Trophoblast cell (in vitro differentiated cells and primary cell): ENCODE data around the gene FAM25C.
"Not testable (repeated sequence)": the region's sequence is repeated elsewhere in the genome, so short reads cannot be mapped to it uniquely, and the experiment has no call there.

Experiments
- DNase-seq, 2 donors: peaks; one replicate each; pipeline ENCODE4 v3.0.0-alpha.2; 2016
- H2AFZ ChIP-seq: 2 replicates; pipeline ENCODE4 v1.6.1; 2013; ENCODE audit warnings: low read length, moderate library complexity, mild to moderate bottlenecking; ENCODE audit not compliant: insufficient read depth, poor library complexity
- H2AK5ac ChIP-seq: 2 replicates; pipeline ENCODE4 v1.6.1; 2013; ENCODE audit warnings: mild to moderate bottlenecking, low read length
- H2BK120ac ChIP-seq: 2 replicates; pipeline ENCODE4 v1.6.1; 2013; ENCODE audit warnings: low read length, mild to moderate bottlenecking, moderate library complexity; ENCODE audit not compliant: insufficient read depth, poor library complexity
- H2BK12ac ChIP-seq: 2 replicates; pipeline ENCODE4 v1.6.1; 2013; ENCODE audit warnings: mild to moderate bottlenecking, low read length, moderate library complexity
- H2BK5ac ChIP-seq: 2 replicates; pipeline ENCODE4 v1.6.1; 2013; ENCODE audit warnings: low read length, low read depth, moderate library complexity, mild to moderate bottlenecking; ENCODE audit not compliant: poor library complexity
- H3K14ac ChIP-seq: 2 replicates; pipeline ENCODE4 v1.6.1; 2013; ENCODE audit warnings: mild to moderate bottlenecking, low read length
- H3K18ac ChIP-seq: 2 replicates; pipeline ENCODE4 v1.6.1; 2013; ENCODE audit warnings: mild to moderate bottlenecking, low read length
- H3K23ac ChIP-seq: 2 replicates; pipeline ENCODE4 v1.6.1; 2013; ENCODE audit warnings: low read length
- H3K27ac ChIP-seq: 2 replicates; pipeline ENCODE4 v1.5.1; 2013; ENCODE audit warnings: low read depth, mild to moderate bottlenecking, inconsistent platforms, low read length, moderate library complexity
- H3K27me3 ChIP-seq: 2 replicates; pipeline ENCODE4 v1.6.1; 2013; ENCODE audit warnings: inconsistent platforms, mild to moderate bottlenecking, low read length, moderate library complexity; ENCODE audit not compliant: insufficient read depth
- H3K36me3 ChIP-seq, 2 experiments: 1 replicate in 1 of 2; 2 replicates in 1 of 2; pipeline ENCODE4 v1.6.1; 2013; ENCODE audit warnings: low read length in 2 of 2, mild to moderate bottlenecking in 2 of 2, moderate library complexity in 1 of 2; ENCODE audit not compliant: insufficient read depth in 2 of 2, control insufficient read depth in 1 of 2
- H3K4ac ChIP-seq: 2 replicates; pipeline ENCODE4 v1.6.1; 2013; ENCODE audit warnings: low read depth, mild to moderate bottlenecking, low read length, moderate library complexity
- H3K4me1 ChIP-seq, 2 experiments: 1 replicate in 1 of 2; 2 replicates in 1 of 2; pipeline ENCODE4 v1.6.1; 2013; ENCODE audit warnings: low read length in 2 of 2, mild to moderate bottlenecking in 2 of 2, moderate library complexity in 1 of 2; ENCODE audit not compliant: insufficient read depth in 2 of 2, control insufficient read depth in 1 of 2
- H3K4me2 ChIP-seq: 2 replicates; pipeline ENCODE4 v1.6.1; 2013; ENCODE audit warnings: inconsistent platforms, mild to moderate bottlenecking, low read length, moderate library complexity
- H3K4me3 ChIP-seq: 2 replicates; pipeline ENCODE4 v1.5.1; 2013; ENCODE audit warnings: mild to moderate bottlenecking, low read depth, low read length, inconsistent platforms
- H3K79me1 ChIP-seq: one replicate; pipeline ENCODE4 v1.6.1; 2013; ENCODE audit warnings: low read length
- H3K79me2 ChIP-seq: 2 replicates; pipeline ENCODE4 v1.6.1; 2013; ENCODE audit warnings: low read length, mild to moderate bottlenecking; ENCODE audit not compliant: control insufficient read depth, insufficient read depth, poor library complexity
- H3K9ac ChIP-seq: 2 replicates; pipeline ENCODE4 v1.6.1; 2013; ENCODE audit warnings: mild to moderate bottlenecking, low read length
- H3K9me3 ChIP-seq: 2 replicates; pipeline ENCODE4 v1.6.1; 2013; ENCODE audit warnings: low read depth, mild to moderate bottlenecking, control low read depth, inconsistent platforms, low read length; ENCODE audit not compliant: insufficient read depth
- H4K12ac ChIP-seq: 2 replicates; pipeline ENCODE4 v1.6.1; 2013; ENCODE audit warnings: low read depth, mild to moderate bottlenecking, low read length, moderate library complexity
- H4K8ac ChIP-seq: 2 replicates; pipeline ENCODE4 v1.6.1; 2013; ENCODE audit warnings: low read depth, mild to moderate bottlenecking, low read length, moderate library complexity
- H4K91ac ChIP-seq: one replicate; pipeline ENCODE4 v1.6.1; 2013; ENCODE audit warnings: low read depth, mild to moderate bottlenecking, low read length, moderate library complexity
- WGBS: extraction: QIAGEN DNeasy Blood & Tissue Kit; methylation state at CpG from one replicate; pipeline ENCODE4 v1.1.7; 2013; ENCODE audit warnings: missing lambda C conversion rate; ENCODE audit not compliant: insufficient read length, insufficient coverage; ENCODE audit errors: extremely low coverage; 5-methylcytosine and 5-hydroxymethylcytosine counted together

The FAM25C gene

DNA sequence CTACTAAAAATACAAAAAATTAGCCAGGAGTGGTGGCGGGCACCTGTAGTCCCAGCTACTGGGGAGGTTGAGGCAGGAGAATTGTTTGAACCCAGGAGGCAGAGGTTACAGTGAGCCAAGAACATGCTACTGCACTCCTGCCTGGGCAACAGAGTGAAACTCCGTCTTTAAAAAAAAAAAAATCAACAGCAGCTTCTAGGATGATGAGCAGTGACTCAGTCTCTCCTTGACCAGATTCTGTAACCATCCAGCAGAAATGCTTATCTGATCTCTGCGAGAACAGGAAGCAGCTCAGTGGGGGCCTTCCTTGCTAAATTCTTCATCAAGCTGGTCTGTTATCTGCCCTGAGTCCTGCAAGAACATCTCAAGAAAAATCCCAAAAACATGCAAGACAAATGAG, 5.5 kb downstream of the FAM25C start:
- H2BK5ac ChIP-seq, H3K4me3 ChIP-seq, H2AFZ ChIP-seq, H3K18ac ChIP-seq, H3K4me2 ChIP-seq, H3K27me3 ChIP-seq, H3K4me1 ChIP-seq, H3K4ac ChIP-seq, H3K14ac ChIP-seq, H2AK5ac ChIP-seq, H2BK12ac ChIP-seq, H4K12ac ChIP-seq, H3K79me2 ChIP-seq, H3K9ac ChIP-seq, H3K23ac ChIP-seq, H3K27ac ChIP-seq, H3K9me3 ChIP-seq, H3K79me1 ChIP-seq, H3K36me3 ChIP-seq, H4K8ac ChIP-seq, H2BK120ac ChIP-seq: not testable (repeated sequence)
- WGBS = no CpG with 5 or more reads among the region's 3 CpGs
- DNase-seq = peak; percentile 4 to 58
- H4K91ac ChIP-seq = peak overlapping the region; percentile 14

DNA sequence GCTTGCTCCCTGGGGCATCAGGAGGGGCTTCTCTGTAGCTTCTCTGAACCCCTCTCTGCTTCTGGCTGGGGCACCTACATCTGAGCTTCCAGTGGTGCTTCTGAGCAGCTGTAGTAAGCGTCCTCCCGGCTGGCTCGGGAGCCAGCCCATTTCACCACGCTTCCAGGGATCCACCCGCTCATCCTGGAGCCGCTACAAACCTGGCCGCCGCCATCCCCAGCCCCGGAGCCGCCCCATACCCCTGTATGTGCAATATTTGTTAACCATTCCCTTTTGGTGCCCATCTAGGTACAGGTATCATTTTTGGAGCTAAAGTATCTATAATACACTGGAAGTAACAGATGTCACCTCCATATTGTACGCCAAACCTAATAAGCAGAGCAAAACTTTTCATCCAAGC, 7.0 kb downstream of the FAM25C start:
- not testable (repeated sequence) for H2AFZ ChIP-seq, H3K4me2 ChIP-seq, H2BK5ac ChIP-seq, H3K9ac ChIP-seq, H3K9me3 ChIP-seq, H3K23ac ChIP-seq, H3K27me3 ChIP-seq, H4K8ac ChIP-seq, H3K79me2 ChIP-seq, H3K36me3 ChIP-seq, H4K12ac ChIP-seq, DNase-seq, H3K4me1 ChIP-seq, H3K27ac ChIP-seq, H3K4me3 ChIP-seq
- Histone ChIP-seq H2BK12ac (peak overlapping the region; percentile 65), H3K79me1 (peaks cover 10% of the 10 kb centered on the region), H3K14ac (peak overlapping the region; percentile 64), H2BK120ac (peak overlapping the region; percentile 97), H2AK5ac (peak overlapping the region; percentile 47), H3K4ac (peak overlapping the region; percentile 27), H4K91ac (peak overlapping the region; percentile 98), H3K18ac (peak overlapping the region; percentile 86)
- WGBS = no CpG with 5 or more reads among the region's 11 CpGs

DNA sequence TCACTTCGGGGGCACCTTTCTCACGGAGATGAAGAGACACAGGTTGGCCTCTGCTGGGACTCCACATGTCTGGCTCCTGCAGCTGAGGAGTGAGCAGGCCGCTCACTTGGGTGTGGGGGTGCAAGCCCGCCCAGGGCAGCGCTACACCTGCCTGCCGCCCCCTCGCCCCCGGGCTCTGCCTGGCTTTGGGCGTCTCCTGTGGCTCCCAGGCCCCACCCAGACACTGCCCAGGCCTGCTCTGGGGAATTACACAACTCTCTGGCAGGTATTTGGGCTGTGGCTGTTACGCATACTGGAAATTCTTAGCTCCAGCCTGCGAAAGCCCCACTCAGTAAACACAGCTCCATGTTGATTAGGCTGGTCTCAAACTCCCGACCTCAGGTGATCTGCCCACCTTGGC, 7.9 kb downstream of the FAM25C start:
- not testable (repeated sequence) for H3K4me1 ChIP-seq, H3K4me2 ChIP-seq, H3K23ac ChIP-seq, H4K12ac ChIP-seq, H3K9ac ChIP-seq, H3K36me3 ChIP-seq, H3K9me3 ChIP-seq, H3K4me3 ChIP-seq, H3K79me2 ChIP-seq, H2BK12ac ChIP-seq, H2AFZ ChIP-seq, H3K4ac ChIP-seq, H2AK5ac ChIP-seq, H3K27me3 ChIP-seq, H3K18ac ChIP-seq
- Histone ChIP-seq H3K27ac (peak overlapping the region; percentile 74), H2BK5ac (peak overlapping the region; percentile 26), H3K79me1 (peaks cover 12% of the 10 kb centered on the region), H3K14ac (peak overlapping the region; percentile 7), H2BK120ac (peak overlapping the region; percentile 86), H4K91ac (peak overlapping the region; percentile 95), H4K8ac (peak overlapping the region; percentile 82)
- WGBS = no CpG with 5 or more reads among the region's 12 CpGs
- DNase-seq = peak; percentile 65 to 68

DNA sequence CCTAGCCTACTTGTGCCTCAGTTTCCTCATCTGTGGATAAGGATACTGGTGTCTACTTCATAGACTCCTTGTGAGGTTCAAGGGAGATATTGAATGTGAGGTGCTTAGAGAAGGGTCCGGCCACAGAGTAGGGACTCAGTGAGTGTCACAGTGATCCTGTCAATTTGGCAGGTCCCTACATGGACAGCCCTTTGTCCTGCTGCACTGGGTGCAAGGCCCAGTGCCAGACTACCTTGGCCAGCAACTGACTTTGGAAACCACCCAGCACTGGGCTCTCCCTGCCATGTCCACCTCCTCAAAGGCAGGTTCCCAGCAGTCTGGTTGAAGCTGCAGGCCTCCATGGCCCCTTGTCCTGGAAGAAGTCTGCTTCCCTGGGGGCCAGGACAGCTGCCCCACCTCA, 9.5 kb downstream of the FAM25C start:
- H3K79me2 ChIP-seq, H2BK120ac ChIP-seq, H3K23ac ChIP-seq, H3K4me2 ChIP-seq, H2AFZ ChIP-seq, H4K12ac ChIP-seq, H3K36me3 ChIP-seq, H2BK12ac ChIP-seq, H3K9ac ChIP-seq, H3K4ac ChIP-seq, H3K27me3 ChIP-seq, H3K4me3 ChIP-seq, H3K4me1 ChIP-seq, DNase-seq, H3K9me3 ChIP-seq, H2AK5ac ChIP-seq, H4K8ac ChIP-seq: not testable (repeated sequence)
- Histone ChIP-seq H3K18ac (peak overlapping the region; percentile 30), H3K14ac (peak overlapping the region; percentile 51), H3K27ac (peak overlapping the region; percentile 62), H4K91ac (peak overlapping the region; percentile 80), H3K79me1 (peaks cover 12% of the 10 kb centered on the region), H2BK5ac (peak overlapping the region; percentile 68)
- WGBS = no CpG with 5 or more reads among the region's 1 CpG
